GM21367 (cell line): ENCODE measurements around the gene CROCC2.

Experiments used
- ATAC-seq: cut with Tn5 transposase; IDR thresholded peaks from one replicate; pipeline ENCODE4 v1.9.1; 2021; ENCODE audit not compliant: unreplicated experiment

Gene CROCC2

GRCh38 chr2:240932724-240933047 is 26.6 kb downstream of the CROCC2 start:
- no peak for ATAC-seq

GRCh38 chr2:240933048-240933965 is 27.2 kb downstream of the CROCC2 start:
- no peak for ATAC-seq

- ATAC-seq: no peak
These were observed 28.0 kb downstream of the CROCC2 start for GRCh38 chr2:240933966-240934700.

- no peak for ATAC-seq
These were observed 28.6 kb downstream of the CROCC2 start for GRCh38 chr2:240934701-240935102.

- no peak for ATAC-seq
These were observed 29.2 kb downstream of the CROCC2 start for GRCh38 chr2:240935103-240935876.

- no peak for ATAC-seq
These were observed 30.0 kb downstream of the CROCC2 start for GRCh38 chr2:240936106-240936505.

- no peak for ATAC-seq
These were observed 39.9 kb downstream of the CROCC2 start for GRCh38 chr2:240946046-240946445.

- no peak for ATAC-seq
These were observed 40.5 kb downstream of the CROCC2 start for GRCh38 chr2:240946654-240947053.

- ATAC-seq: no peak
These were observed 41.0 kb downstream of the CROCC2 start for GRCh38 chr2:240947176-240947575.

GRCh38 chr2:240947607-240948006 is 41.5 kb downstream of the CROCC2 start:
- no peak for ATAC-seq

GRCh38 chr2:240948086-240948485 is 42.0 kb downstream of the CROCC2 start:
- ATAC-seq: no peak

- ATAC-seq: no peak
These were observed 43.0 kb downstream of the CROCC2 start for GRCh38 chr2:240948905-240949790.

GRCh38 chr2:240949791-240950705 is 43.9 kb downstream of the CROCC2 start:
- ATAC-seq: no peak

- no peak for ATAC-seq
These were observed 45.0 kb downstream of the CROCC2 start for GRCh38 chr2:240951045-240951594.

- no peak for ATAC-seq
These were observed 46.5 kb downstream of the CROCC2 start for GRCh38 chr2:240952496-240953246.

- ATAC-seq: no peak
These were observed 47.6 kb downstream of the CROCC2 start for GRCh38 chr2:240953426-240954410.
